GM12801 (cell line): ENCODE data around the gene DHRSX.

Experiments
- CTCF ChIP-seq: IDR thresholded peaks from one replicate; pipeline ENCODE4 v1.5.1; 2011; ENCODE audit warnings: control low read depth; ENCODE audit not compliant: insufficient read length; ENCODE audit errors: extremely low read depth

The DHRSX gene

GRCh38 chrX:2469196-2469685, 31.5 kb downstream of the DHRSX start:
- TF ChIP-seq CTCF: no peak

GRCh38 chrX:2468261-2469195, 32.2 kb downstream of the DHRSX start:
- TF ChIP-seq CTCF: no peak

- TF ChIP-seq CTCF: no peak
Measured at GRCh38 chrX:2466876-2467656, 33.7 kb downstream of the DHRSX start.

- no peak for TF ChIP-seq CTCF
Measured at GRCh38 chrX:2464677-2465166, 36.1 kb downstream of the DHRSX start.

- no peak for TF ChIP-seq CTCF
Measured at GRCh38 chrX:2463973-2464676, 36.7 kb downstream of the DHRSX start.

- no peak for TF ChIP-seq CTCF
Measured at GRCh38 chrX:2462780-2463179, 38.0 kb downstream of the DHRSX start.
